ENCODE data around the gene OR56A4. TPM values are rescaled to one million over a fixed set of nuclear protein-coding genes. Genes with fewer than 3 reads are reported as not detected.
"Not testable (repeated sequence)": the region's sequence is repeated elsewhere in the genome, so short reads cannot be mapped to it uniquely, and the experiment has no call there.

Gene OR56A4
- total and polyA plus RNA-seq, 9 donors = 0.07 to 0.10 TPM; not detected in 7

DNA sequence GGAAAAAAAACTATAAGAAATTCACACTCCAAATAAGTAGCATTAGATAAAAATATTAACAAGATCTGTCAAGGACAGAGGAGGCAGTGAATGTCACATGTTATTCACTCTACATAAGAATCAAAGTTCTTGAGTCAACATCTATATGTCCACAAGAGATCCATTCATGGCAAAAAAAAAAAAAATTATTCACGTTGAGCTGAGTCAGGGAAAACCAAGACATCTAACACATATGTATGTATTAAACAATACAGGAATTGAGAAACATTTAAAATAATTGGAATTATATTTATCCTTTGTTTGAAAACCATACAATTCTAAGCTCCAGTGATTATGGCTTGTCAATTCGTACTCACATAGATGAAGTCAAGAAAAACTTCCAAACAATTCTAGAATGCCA lies 39.8 kb downstream of the OR56A4 start:
- intact Hi-C loops (cut with DNase I) = no loop called here
- Histone ChIP-seq H3K9me3 (no peaks in the 10 kb centered on the region), H3K27me3 (no peaks in the 10 kb centered on the region), H3K27ac (no peak overlapping the region), H3K36me3 (no peaks in the 10 kb centered on the region), H3K4me3 (no peak overlapping the region), H3K4me1 (ENCODE audit: insufficient read depth) (no peaks in the 10 kb centered on the region)
- DNase-seq = no peak
- TF ChIP-seq, protein P1, sequence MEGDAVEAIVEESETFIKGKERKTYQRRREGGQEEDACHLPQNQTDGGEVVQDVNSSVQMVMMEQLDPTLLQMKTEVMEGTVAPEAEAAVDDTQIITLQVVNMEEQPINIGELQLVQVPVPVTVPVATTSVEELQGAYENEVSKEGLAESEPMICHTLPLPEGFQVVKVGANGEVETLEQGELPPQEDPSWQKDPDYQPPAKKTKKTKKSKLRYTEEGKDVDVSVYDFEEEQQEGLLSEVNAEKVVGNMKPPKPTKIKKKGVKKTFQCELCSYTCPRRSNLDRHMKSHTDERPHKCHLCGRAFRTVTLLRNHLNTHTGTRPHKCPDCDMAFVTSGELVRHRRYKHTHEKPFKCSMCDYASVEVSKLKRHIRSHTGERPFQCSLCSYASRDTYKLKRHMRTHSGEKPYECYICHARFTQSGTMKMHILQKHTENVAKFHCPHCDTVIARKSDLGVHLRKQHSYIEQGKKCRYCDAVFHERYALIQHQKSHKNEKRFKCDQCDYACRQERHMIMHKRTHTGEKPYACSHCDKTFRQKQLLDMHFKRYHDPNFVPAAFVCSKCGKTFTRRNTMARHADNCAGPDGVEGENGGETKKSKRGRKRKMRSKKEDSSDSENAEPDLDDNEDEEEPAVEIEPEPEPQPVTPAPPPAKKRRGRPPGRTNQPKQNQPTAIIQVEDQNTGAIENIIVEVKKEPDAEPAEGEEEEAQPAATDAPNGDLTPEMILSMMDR (IDR thresholded peaks at IDR 0.05) = no peak
- TF ChIP-seq EP300 (IDR thresholded peaks at IDR 0.05) = no peak
- TF ChIP-seq POLR2A (IDR thresholded peaks at IDR 0.05) = no peak
- 61 to 72% (median 69%) methylated on average over 2 of the region's 2 CpGs for WGBS, 3 donors

DNA sequence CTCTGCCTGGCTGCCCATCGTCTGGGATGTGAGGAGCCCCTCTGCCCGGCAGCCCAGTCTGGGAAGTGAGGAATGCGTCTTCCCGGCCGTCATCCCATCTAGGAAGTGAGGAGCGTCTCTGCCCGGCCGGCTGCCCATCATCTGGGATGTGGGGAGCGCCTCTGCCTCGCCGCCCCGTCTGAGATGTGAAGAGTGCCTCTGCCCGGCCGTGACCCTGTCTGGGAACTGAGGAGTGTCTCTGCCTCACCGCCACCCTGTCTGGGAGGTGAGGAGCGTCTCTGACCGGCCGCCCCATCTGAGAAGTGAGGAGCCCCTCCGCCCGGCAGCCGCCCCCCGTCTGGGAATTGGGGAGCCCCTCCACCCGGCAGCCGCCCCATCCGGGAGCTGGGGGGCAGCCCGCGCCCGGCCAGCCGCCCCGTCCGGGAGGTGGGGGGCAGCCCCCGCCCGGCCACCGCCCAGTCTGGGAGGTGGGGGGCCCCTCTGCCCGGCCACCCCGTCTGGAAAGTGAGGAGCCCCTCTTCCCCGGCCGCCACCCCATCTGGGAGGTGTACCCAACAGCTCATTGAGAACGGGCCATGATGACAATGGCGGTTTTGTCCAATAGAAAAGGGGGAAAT lies 45.9 kb downstream of the OR56A4 start:
- H3K27me3 ChIP-seq; H3K4me3 ChIP-seq; DNase-seq; H3K4me1 ChIP-seq (ENCODE audit: insufficient read depth); H3K27ac ChIP-seq; H3K36me3 ChIP-seq; H3K9me3 ChIP-seq; intact Hi-C loops (cut with DNase I): not testable (repeated sequence)
- WGBS, 3 donors = 93 to 97% (median 94%) methylated on average over 38 to 40 of the region's 40 CpGs

DNA sequence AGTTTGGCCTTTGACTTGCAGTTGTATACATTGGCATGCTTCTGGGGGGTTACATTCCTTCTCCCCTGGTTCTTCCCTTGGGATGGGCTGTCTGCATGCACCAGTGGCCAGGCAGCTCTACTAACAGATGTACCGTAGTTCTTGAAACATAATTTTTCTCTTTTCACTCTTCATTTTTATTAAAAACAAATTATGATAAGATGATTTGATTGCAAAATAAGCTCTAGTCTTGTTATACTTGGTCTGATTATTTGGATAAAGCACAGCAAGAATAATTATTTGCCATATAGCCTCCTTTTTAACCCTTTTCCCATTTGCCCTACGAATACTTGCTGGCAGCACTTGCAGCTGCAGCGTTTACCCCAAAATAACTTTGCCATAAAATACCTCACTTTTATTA lies 51.2 kb downstream of the OR56A4 start:
- Histone ChIP-seq H3K4me3 (no peak overlapping the region), H3K27ac (no peak overlapping the region), H3K36me3 (no peaks in the 10 kb centered on the region), H3K27me3 (no peaks in the 10 kb centered on the region), H3K9me3 (no peaks in the 10 kb centered on the region), H3K4me1 (ENCODE audit: insufficient read depth) (no peaks in the 10 kb centered on the region)
- DNase-seq = no peak
- TF ChIP-seq, protein P1 (IDR thresholded peaks at IDR 0.05) = no peak
- TF ChIP-seq EP300 (IDR thresholded peaks at IDR 0.05) (no peak), POLR2A (IDR thresholded peaks at IDR 0.05) (no peak)
- WGBS, 3 donors = 80 to 84% (median 83%) methylated on average over 3 of the region's 3 CpGs
- intact Hi-C loops (cut with DNase I) = no loop called here

Small RNA genes lying within 50 kb of the gene (small RNA-seq; reads per million reads assigned to genes)
- gene RNA5SP329 = not detected

Other genes with a start within 250 kb of the OR56A4 start
- gene OR52N5, start 223.6 kb downstream of the OR56A4 start, total RNA-seq = under 1 TPM in 1 of 7 donors, not detected in 6; 0.11 TPM
- gene OR52N5, start 223.6 kb downstream of the OR56A4 start, polyA plus RNA-seq = not detected
- gene OR52N1, start 215.7 kb downstream of the OR56A4 start, total RNA-seq = under 1 TPM in 1 of 7 donors, not detected in 6; 0.23 TPM
- gene OR52N1, start 215.7 kb downstream of the OR56A4 start, polyA plus RNA-seq = not detected
- not detected for gene OR52N2, start 198.0 kb downstream of the OR56A4 start, total RNA-seq
- gene OR52N2, start 198.0 kb downstream of the OR56A4 start, polyA plus RNA-seq = not detected
- not detected for gene OR52E6, start 165.0 kb downstream of the OR56A4 start, total RNA-seq
- not detected for gene OR52E6, start 165.0 kb downstream of the OR56A4 start, polyA plus RNA-seq
- gene OR52E8, start 149.3 kb downstream of the OR56A4 start, total RNA-seq = not detected
- gene OR52E8, start 149.3 kb downstream of the OR56A4 start, polyA plus RNA-seq = not detected
- not detected for gene OR52E4, start 126.3 kb downstream of the OR56A4 start, total RNA-seq
- gene OR52E4, start 126.3 kb downstream of the OR56A4 start, polyA plus RNA-seq = not detected
- gene OR52E5, start 113.7 kb downstream of the OR56A4 start, total RNA-seq = not detected
- gene OR52E5, start 113.7 kb downstream of the OR56A4 start, polyA plus RNA-seq = not detected
- not detected for gene OR56A3, start 64.7 kb downstream of the OR56A4 start, total RNA-seq
- gene OR56A3, start 64.7 kb downstream of the OR56A4 start, polyA plus RNA-seq = not detected
- gene OR56A5, start 38.5 kb downstream of the OR56A4 start, total RNA-seq = not detected
- gene OR56A5, start 38.5 kb downstream of the OR56A4 start, polyA plus RNA-seq = not detected
- gene OR52L1, start 20.0 kb downstream of the OR56A4 start, total RNA-seq = not detected
- gene OR52L1, start 20.0 kb downstream of the OR56A4 start, polyA plus RNA-seq = not detected
- under 1 TPM in 1 of 7 donors, not detected in 6; 0.02 TPM for gene OR56A1, start 23.8 kb upstream of the OR56A4 start, total RNA-seq
- gene OR56A1, start 23.8 kb upstream of the OR56A4 start, polyA plus RNA-seq = not detected
- not detected for gene OR56B4, start 100.7 kb upstream of the OR56A4 start, total RNA-seq
- gene OR56B4, start 100.7 kb upstream of the OR56A4 start, polyA plus RNA-seq = not detected
- not detected for gene OR52B2, start 163.4 kb upstream of the OR56A4 start, total RNA-seq
- gene OR52B2, start 163.4 kb upstream of the OR56A4 start, polyA plus RNA-seq = not detected
- gene OR52W1, start 192.3 kb upstream of the OR56A4 start, total RNA-seq = not detected
- not detected for gene OR52W1, start 192.3 kb upstream of the OR56A4 start, polyA plus RNA-seq
- not detected for gene C11orf42, start 198.6 kb upstream of the OR56A4 start, total RNA-seq
- gene C11orf42, start 198.6 kb upstream of the OR56A4 start, polyA plus RNA-seq = not detected
- gene FHIP1B, start 227.7 kb upstream of the OR56A4 start, total RNA-seq = 10 to 100 TPM; 26.9 to 59.1 (median 35.7) TPM
- gene FHIP1B, start 227.7 kb upstream of the OR56A4 start, polyA plus RNA-seq = 10 to 100 TPM; 15.9 to 43.8 TPM
- gene CNGA4, start 232.1 kb upstream of the OR56A4 start, total RNA-seq = 1 to 10 TPM in 2 of 7 donors, under 1 TPM in 5; 0.18 to 2.9 (median 0.72) TPM
- gene CNGA4, start 232.1 kb upstream of the OR56A4 start, polyA plus RNA-seq = under 1 TPM; 0.10 to 0.38 TPM